OCI-LY1 (cell line): ENCODE results near the gene S100A1.

Source experiments
- H2AFZ ChIP-seq: fragments of 200-600 bp; sonication (generic), shearing (Covaris generic); 2 replicates; pipeline ENCODE4 v1.6.0; 2014; ENCODE audit warnings: antibody characterized with exemption, mild to moderate bottlenecking, low read length
- H3F3A ChIP-seq: fragments of 200-600 bp; sonication (generic), shearing (Covaris generic); 2 replicates; pipeline ENCODE4 v1.6.0; 2014; ENCODE audit warnings: mild to moderate bottlenecking, antibody characterized with exemption, low read length, moderate library complexity; ENCODE audit not compliant: insufficient read depth
- H3K27ac ChIP-seq: fragments of 200-600 bp; sonication (generic); 2 replicates; pipeline ENCODE4 v1.5.1; 2014; ENCODE audit warnings: low read length, mixed run types, mild to moderate bottlenecking, low read depth; ENCODE audit not compliant: poor library complexity, severe bottlenecking
- H3K27me3 ChIP-seq: fragments of 200-600 bp; sonication (generic); 2 replicates; pipeline ENCODE4 v1.6.0; 2014; ENCODE audit warnings: antibody characterized with exemption, mild to moderate bottlenecking, low read length, moderate library complexity; ENCODE audit not compliant: insufficient read depth
- H3K36me3 ChIP-seq: fragments of 200-600 bp; sonication (generic); 2 replicates; pipeline ENCODE4 v1.6.1; 2014; ENCODE audit warnings: mild to moderate bottlenecking, antibody characterized with exemption, low read length, moderate library complexity, mixed read lengths; ENCODE audit not compliant: insufficient read depth
- H3K4me1 ChIP-seq: fragments of 200-600 bp; sonication (generic); 2 replicates; pipeline ENCODE4 v1.5.1; 2014; ENCODE audit warnings: mild to moderate bottlenecking, low read length, moderate library complexity; ENCODE audit not compliant: insufficient read depth, severe bottlenecking
- H3K4me2 ChIP-seq: fragments of 200-600 bp; sonication (generic), shearing (Covaris generic); 2 replicates; pipeline ENCODE4 v1.6.1; 2014; ENCODE audit warnings: low read length
- H3K4me3 ChIP-seq: fragments of 200-600 bp; sonication (generic); 2 replicates; pipeline ENCODE4 v1.5.1; 2014; ENCODE audit warnings: low read length, low read depth, mild to moderate bottlenecking, mixed read lengths; ENCODE audit not compliant: poor library complexity, severe bottlenecking
- H3K79me2 ChIP-seq: fragments of 200-600 bp; shearing (Covaris generic); 2 replicates; pipeline ENCODE4 v1.6.1; 2016; ENCODE audit warnings: mixed run types, low read length, mixed read lengths; ENCODE audit not compliant: insufficient read depth
- H3K9ac ChIP-seq: fragments of 200-600 bp; sonication (generic), shearing (Covaris generic); 2 replicates; pipeline ENCODE4 v1.6.1; 2014; ENCODE audit warnings: mild to moderate bottlenecking, low read length, mixed read lengths
- H3K9me2 ChIP-seq: fragments of 200-600 bp; sonication (generic), shearing (Covaris generic); 2 replicates; pipeline ENCODE4 v1.6.1; 2014; ENCODE audit warnings: low read depth, mild to moderate bottlenecking, low read length, mixed read lengths
- H3K9me3 ChIP-seq: fragments of 200-600 bp; shearing (Covaris generic); 2 replicates; pipeline ENCODE4 v1.6.1; 2014; ENCODE audit warnings: low read length, mixed read lengths
- H4K20me1 ChIP-seq: fragments of 200-600 bp; sonication (generic), shearing (Covaris generic); 2 replicates; pipeline ENCODE4 v1.6.0; 2016; ENCODE audit warnings: mild to moderate bottlenecking, low read length; ENCODE audit not compliant: insufficient read depth
- EZH2 ChIP-seq: fragments of 200-600 bp; sonication (generic), shearing (Covaris generic); IDR thresholded peaks from 2 replicates; pipeline ENCODE4 v1.8.0; 2017; ENCODE audit warnings: borderline replicate concordance, mixed run types, mild to moderate bottlenecking, antibody characterized with exemption, low read length, moderate library complexity, mixed read lengths
- TF ChIP-seq, protein P1 (sequence below): fragments of 200-600 bp; sonication (generic), shearing (Covaris generic); IDR thresholded peaks from 2 replicates; pipeline ENCODE4 v1.5.1; 2017; ENCODE audit warnings: mild to moderate bottlenecking, antibody characterized with exemption, low read length, moderate library complexity, mixed read lengths

The S100A1 gene

DNA sequence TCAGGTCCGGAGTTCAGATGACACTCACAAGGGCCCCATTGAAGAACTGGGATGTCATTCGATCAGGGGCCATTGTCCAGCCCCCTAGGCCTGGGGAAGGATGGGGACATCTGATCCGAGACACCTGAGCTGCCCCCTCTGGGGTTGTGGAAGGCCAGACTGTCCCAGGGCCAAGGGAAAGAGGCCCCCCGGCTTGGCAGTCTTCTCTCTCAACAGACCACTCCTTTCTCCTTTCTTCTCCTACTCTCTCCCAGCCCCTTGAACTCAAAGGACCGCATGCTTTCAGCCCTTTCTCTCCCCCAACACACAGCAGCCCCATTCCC, 1.1 kb downstream of the S100A1 start:
- Histone ChIP-seq H3K9ac (no peak overlapping the region), H2AFZ (no peak overlapping the region), H3K27me3 (no peaks in the 10 kb centered on the region), H3F3A (no peaks in the 10 kb centered on the region), H3K27ac (no peak overlapping the region), H3K4me1 (peaks cover 19% of the 10 kb centered on the region), H3K36me3 (0 out of 2 replicates have a peak, but pooled peaks cover 3% of the 10 kb centered on the region), H3K4me3 (no peak overlapping the region), H3K9me2 (no peaks in the 10 kb centered on the region), H3K9me3 (no peaks in the 10 kb centered on the region), H3K4me2 (no peak overlapping the region), H4K20me1 (no peaks in the 10 kb centered on the region), H3K79me2 (no peaks in the 10 kb centered on the region)
- TF ChIP-seq EZH2, result no peak
- TF ChIP-seq, protein P1, sequence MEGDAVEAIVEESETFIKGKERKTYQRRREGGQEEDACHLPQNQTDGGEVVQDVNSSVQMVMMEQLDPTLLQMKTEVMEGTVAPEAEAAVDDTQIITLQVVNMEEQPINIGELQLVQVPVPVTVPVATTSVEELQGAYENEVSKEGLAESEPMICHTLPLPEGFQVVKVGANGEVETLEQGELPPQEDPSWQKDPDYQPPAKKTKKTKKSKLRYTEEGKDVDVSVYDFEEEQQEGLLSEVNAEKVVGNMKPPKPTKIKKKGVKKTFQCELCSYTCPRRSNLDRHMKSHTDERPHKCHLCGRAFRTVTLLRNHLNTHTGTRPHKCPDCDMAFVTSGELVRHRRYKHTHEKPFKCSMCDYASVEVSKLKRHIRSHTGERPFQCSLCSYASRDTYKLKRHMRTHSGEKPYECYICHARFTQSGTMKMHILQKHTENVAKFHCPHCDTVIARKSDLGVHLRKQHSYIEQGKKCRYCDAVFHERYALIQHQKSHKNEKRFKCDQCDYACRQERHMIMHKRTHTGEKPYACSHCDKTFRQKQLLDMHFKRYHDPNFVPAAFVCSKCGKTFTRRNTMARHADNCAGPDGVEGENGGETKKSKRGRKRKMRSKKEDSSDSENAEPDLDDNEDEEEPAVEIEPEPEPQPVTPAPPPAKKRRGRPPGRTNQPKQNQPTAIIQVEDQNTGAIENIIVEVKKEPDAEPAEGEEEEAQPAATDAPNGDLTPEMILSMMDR, result no peak

DNA sequence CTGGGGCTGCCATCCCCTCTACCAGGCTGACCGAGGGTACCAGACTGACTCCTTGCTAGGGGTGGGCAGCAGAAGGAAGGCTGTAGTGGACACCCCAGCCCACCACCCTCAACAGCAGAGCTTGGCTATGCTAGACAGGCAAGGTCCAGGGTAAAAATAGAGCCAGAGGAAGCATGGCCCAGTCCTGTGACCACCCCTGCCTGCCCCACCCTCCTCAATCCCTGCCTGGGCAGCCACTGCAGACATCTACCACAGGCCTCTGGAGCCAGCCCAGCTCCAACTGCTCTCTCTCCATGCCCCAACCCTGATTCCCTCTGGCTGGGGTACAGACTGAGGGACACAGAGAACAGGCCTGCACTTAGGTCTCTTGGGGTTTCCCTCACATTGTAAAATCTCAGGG, 1.7 kb downstream of the S100A1 start:
- H3K4me2 ChIP-seq, result no peak overlapping the region
- H3K36me3 ChIP-seq, result 0 out of 2 replicates have a peak, but pooled peaks cover 3% of the 10 kb centered on the region
- no peaks in the 10 kb centered on the region for H3F3A ChIP-seq
- no peaks in the 10 kb centered on the region for H4K20me1 ChIP-seq
- peaks cover 19% of the 10 kb centered on the region for H3K4me1 ChIP-seq
- no peaks in the 10 kb centered on the region for H3K9me2 ChIP-seq
- H3K27ac ChIP-seq, result no peak overlapping the region
- no peak overlapping the region for H3K9ac ChIP-seq
- no peak for TF ChIP-seq EZH2
- TF ChIP-seq, protein P1, result no peak
- no peak overlapping the region for H2AFZ ChIP-seq
- H3K79me2 ChIP-seq, result peaks cover 2% of the 10 kb centered on the region; the same call in 1 of the 2 replicates
- H3K27me3 ChIP-seq, result no peaks in the 10 kb centered on the region
- H3K4me3 ChIP-seq, result no peak overlapping the region
- no peaks in the 10 kb centered on the region for H3K9me3 ChIP-seq

DNA sequence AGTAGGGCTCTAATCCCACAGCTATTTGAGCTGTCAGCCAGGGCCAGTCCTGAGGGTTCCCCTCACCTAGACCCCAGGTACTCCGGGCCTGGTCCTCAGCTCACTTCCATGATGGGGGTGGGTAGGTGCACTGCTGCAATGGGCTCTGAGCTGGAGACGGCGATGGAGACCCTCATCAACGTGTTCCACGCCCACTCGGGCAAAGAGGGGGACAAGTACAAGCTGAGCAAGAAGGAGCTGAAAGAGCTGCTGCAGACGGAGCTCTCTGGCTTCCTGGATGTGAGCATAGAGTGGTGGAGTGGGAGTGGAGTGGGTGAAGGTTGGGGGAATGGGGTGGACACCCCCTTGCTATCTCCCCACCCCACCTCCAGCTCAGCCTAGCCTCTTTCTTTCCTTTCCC, 2.1 kb downstream of the S100A1 start:
- TF ChIP-seq, protein P1, result no peak
- no peak for TF ChIP-seq EZH2
- no peak overlapping the region for H3K4me3 ChIP-seq
- no peaks in the 10 kb centered on the region for H3K9me2 ChIP-seq
- no peak overlapping the region for H3K27ac ChIP-seq
- no peaks in the 10 kb centered on the region for H3K9me3 ChIP-seq
- no peaks in the 10 kb centered on the region for H3F3A ChIP-seq
- H3K9ac ChIP-seq, result no peak overlapping the region
- H3K27me3 ChIP-seq, result no peaks in the 10 kb centered on the region
- H3K36me3 ChIP-seq, result 0 out of 2 replicates have a peak, but pooled peaks cover 3% of the 10 kb centered on the region
- H3K4me2 ChIP-seq, result no peak overlapping the region
- H2AFZ ChIP-seq, result no peak overlapping the region
- H3K4me1 ChIP-seq, result peaks cover 22% of the 10 kb centered on the region
- peaks cover 6% of the 10 kb centered on the region; the same call in 1 of the 2 replicates for H3K79me2 ChIP-seq
- H4K20me1 ChIP-seq, result no peaks in the 10 kb centered on the region
